GM12878 (cell line): Measurements from ENCODE around the gene CTBP1. TPM values are rescaled to one million over a fixed set of nuclear protein-coding genes. Genes with fewer than 3 reads are reported as not detected.

Source experiments
- ATAC-seq: fragments of 200-7000 bp; cut with Tn5 transposase; 3 replicates; pipeline ENCODE4 v1.9.1; 2020; ENCODE audit warnings: mild to moderate bottlenecking, moderate library complexity
- BruUV-seq: library from RNA; stranded (reverse); fragments of 400-500 nt; replicated peaks from 2 replicates; lab custom pipeline; 2021; lab: Mats Ljungman, UMichigan
- CTCF ChIA-PET: fragments of 300-600 bp; sonication (Branson Sonifier 250); formaldehyde crosslinking; extraction: SDS; loops from one replicate; lab custom pipeline; 2021; ENCODE audit warnings: inconsistent platforms; lab: Yijun Ruan, JAX
- POLR2A ChIA-PET: fragments of 350-600 bp; formaldehyde crosslinking; extraction: SDS; loops from one replicate; lab custom pipeline; 2021; ENCODE audit warnings: inconsistent platforms; lab: Charles Lee
- RAD21 ChIA-PET: fragments of 300-600 bp; sonication (Branson Sonifier 250); formaldehyde crosslinking; loops from one replicate; lab custom pipeline; 2023; ENCODE audit warnings: antibody characterized with exemption; ENCODE audit not compliant: unreplicated experiment; lab: Charles Lee
- SMC1A ChIA-PET: fragments of 300-600 bp; sonication (Branson Sonifier 250); formaldehyde crosslinking; loops from one replicate; lab custom pipeline; 2023; ENCODE audit not compliant: unreplicated experiment, uncharacterized antibody; lab: Charles Lee
- DNase-seq: peaks from one replicate; pipeline ENCODE4 v3.0.0-alpha.2; 2011; ENCODE audit warnings: low read depth, low spot score
- FAIRE-seq: peaks from 3 replicates; lab custom pipeline; 2011; peaks lifted over from hg19 to GRCh38; lab: Jason Lieb, UNC
- H2AFZ ChIP-seq: 2 replicates; pipeline ENCODE4 v1.6.0; 2011; ENCODE audit warnings: low read depth, low read length, control low read depth; ENCODE audit not compliant: control insufficient read depth
- H3K27ac ChIP-seq: 2 replicates; pipeline ENCODE4 v1.5.1; 2011; ENCODE audit warnings: control low read depth; ENCODE audit not compliant: control insufficient read depth, insufficient read depth
- H3K27me3 ChIP-seq, 2 experiments: replicated peaks in 1 of 2; 2 replicates each; pipeline versions ENCODE4 v1.6.0 to v1.6.1; 2011; ENCODE audit warnings: low read length in 1 of 2; ENCODE audit not compliant: control insufficient read depth in 2 of 2, insufficient read depth in 2 of 2
- H3K36me3 ChIP-seq, 2 experiments: 2 replicates each; pipeline ENCODE4 v1.5.1; 2011; ENCODE audit warnings: low read length in 1 of 2; ENCODE audit not compliant: control insufficient read depth in 2 of 2, insufficient read depth in 2 of 2
- H3K4me1 ChIP-seq: 2 replicates; pipeline ENCODE4 v1.6.1; 2011; ENCODE audit warnings: mild to moderate bottlenecking, low read length, moderate library complexity, mixed read lengths; ENCODE audit not compliant: control insufficient read depth, insufficient read depth
- H3K4me2 ChIP-seq: 2 replicates; pipeline ENCODE4 v1.6.0; 2011; ENCODE audit warnings: control low read depth; ENCODE audit not compliant: control insufficient read depth, insufficient read depth
- H3K4me3 ChIP-seq: fragments of 200-600 bp; sonication (generic); 2 replicates; pipeline ENCODE4 v1.5.1; 2016
- H3K79me2 ChIP-seq: 2 replicates; pipeline ENCODE4 v1.6.0; 2011; ENCODE audit warnings: low read length; ENCODE audit not compliant: control insufficient read depth, insufficient read depth
- H3K9ac ChIP-seq: 2 replicates; pipeline ENCODE4 v1.8.0; 2011; ENCODE audit warnings: low read length, control low read depth, mixed read lengths; ENCODE audit not compliant: control insufficient read depth, insufficient read depth
- H3K9me3 ChIP-seq: replicated peaks from 3 replicates; pipeline ENCODE4 v1.5.1; 2011; ENCODE audit warnings: mild to moderate bottlenecking, low read length; ENCODE audit not compliant: control insufficient read depth, insufficient read depth
- H4K20me1 ChIP-seq: 2 replicates; pipeline ENCODE4 v1.6.0; 2011; ENCODE audit not compliant: control insufficient read depth, insufficient read depth
- BCL11A ChIP-seq: IDR thresholded peaks from 2 replicates; pipeline ENCODE4 v1.6.1; 2011; ENCODE audit warnings: low read depth, low read length
- CEBPB ChIP-seq, 2 experiments: fragments of 150-350 bp in 1 of 2; IDR thresholded peaks; 2 replicates each; pipeline ENCODE4 v1.6.1; 2012 to 2014; ENCODE audit warnings: low read depth in 2 of 2, low read length in 2 of 2, borderline replicate concordance in 1 of 2, inconsistent platforms in 1 of 2
- CHD4 ChIP-seq: fragments of 200-600 bp; sonication (generic); IDR thresholded peaks from 2 replicates; pipeline ENCODE4 v1.6.1; 2016; ENCODE audit warnings: mild to moderate bottlenecking
- DPF2 ChIP-seq: fragments of 450-650 bp; IDR thresholded peaks from 2 replicates; pipeline ENCODE4 v1.6.1; 2017; ENCODE audit warnings: mild to moderate bottlenecking
- E2F4 ChIP-seq: IDR thresholded peaks from 2 replicates; pipeline ENCODE4 v1.6.1; 2012; ENCODE audit warnings: low read depth, low read length, improper control_type of control experiment
- MEF2A ChIP-seq: IDR thresholded peaks from 2 replicates; pipeline ENCODE4 v1.6.1; 2011; ENCODE audit warnings: low read depth, mild to moderate bottlenecking, low read length, moderate library complexity; ENCODE audit not compliant: insufficient read depth
- MTA3 ChIP-seq: IDR thresholded peaks from 2 replicates; pipeline ENCODE4 v1.6.1; 2012; ENCODE audit warnings: low read length, inconsistent platforms, borderline replicate concordance
- PAX5 ChIP-seq: IDR thresholded peaks from 2 replicates; pipeline ENCODE4 v1.6.1; 2011; ENCODE audit warnings: low read depth, low read length, borderline replicate concordance
- POLR2AphosphoS5 ChIP-seq: IDR thresholded peaks from 2 replicates; pipeline ENCODE4 v1.6.1; 2011; ENCODE audit warnings: mild to moderate bottlenecking, low read length, inconsistent platforms
- REST ChIP-seq: IDR thresholded peaks from 2 replicates; pipeline ENCODE4 v1.6.1; 2012; ENCODE audit warnings: mild to moderate bottlenecking, low read depth, low read length
- SIN3A ChIP-seq: IDR thresholded peaks from 2 replicates; pipeline ENCODE4 v1.6.1; 2012; ENCODE audit warnings: low read depth, low read length, improper control_type of control experiment
- SREBF1 ChIP-seq: IDR thresholded peaks from 2 replicates; pipeline ENCODE4 v1.6.1; 2012; ENCODE audit warnings: mild to moderate bottlenecking, low read length
- SREBF2 ChIP-seq: IDR thresholded peaks from 2 replicates; pipeline ENCODE4 v1.6.1; 2012; ENCODE audit warnings: mild to moderate bottlenecking, low read length
- WGBS: methylation state at CpG from one replicate; pipeline ENCODE4 v1.1.6; 2016; ENCODE audit warnings: low lambda C conversion rate; ENCODE audit not compliant: insufficient replicate concordance, insufficient coverage; ENCODE audit errors: missing lambda C conversion rate; 5-methylcytosine and 5-hydroxymethylcytosine counted together
- in situ Hi-C: fragments of 300-500 bp; cut with MboI; formaldehyde crosslinking; loops from 9 replicates; pipeline ENCODE4 v1.14.3; 2018; ENCODE audit warnings: mixed read lengths
- intact Hi-C: fragments of 100-400 bp; cut with micrococcal nuclease; formaldehyde crosslinking; loops from one replicate; pipeline ENCODE4 v1.14.2; 2022; ENCODE audit not compliant: unreplicated experiment
- polyA plus RNA-seq, 11 experiments: library from polyadenylated mRNA; depleted of rRNA in 4 of 11; unstranded in 6 of 11; stranded (reverse) in 5 of 11; fragments of >200 nt; fragmentation: Nextera tagmentation in 4 of 11; fragmentation: Illumina TruSeq in 1 of 11; extraction: Ambion mirVana in 4 of 11; extraction: Trizol in 1 of 11; gene quantifications; 1 replicate in 1 of 11; 2 replicates in 10 of 11; pipeline versions ENCODE4 v1.2.1 to v1.2.3, GENCODE V29; 2011 to 2016; ENCODE audit warnings: inconsistent platforms in 2 of 11, missing spikeins in 2 of 11, low read depth in 1 of 11
- total RNA-seq, 4 experiments: library from RNA; depleted of rRNA in 3 of 4; stranded (reverse); fragments of >200 nt in 3 of 4; fragmentation: Illumina TruSeq in 1 of 4; extraction: Trizol in 1 of 4; gene quantifications; 2 replicates each; pipeline versions ENCODE4 v1.2.1 to v1.2.3, GENCODE V29; 2013 to 2021

The CTBP1 gene
- total and polyA plus RNA-seq, 10 of the 15 experiments (the other 5 are each of a cell fraction or from before 2014, with no cell fraction given): 7.4 to 182 (median 63.1) TPM

- TF ChIP-seq E2F4 (no peak), BCL11A (no peak)
These were observed 41.4 kb upstream of the CTBP1 start (continued) for GRCh38 chr4:1290165-1290977.

DNA sequence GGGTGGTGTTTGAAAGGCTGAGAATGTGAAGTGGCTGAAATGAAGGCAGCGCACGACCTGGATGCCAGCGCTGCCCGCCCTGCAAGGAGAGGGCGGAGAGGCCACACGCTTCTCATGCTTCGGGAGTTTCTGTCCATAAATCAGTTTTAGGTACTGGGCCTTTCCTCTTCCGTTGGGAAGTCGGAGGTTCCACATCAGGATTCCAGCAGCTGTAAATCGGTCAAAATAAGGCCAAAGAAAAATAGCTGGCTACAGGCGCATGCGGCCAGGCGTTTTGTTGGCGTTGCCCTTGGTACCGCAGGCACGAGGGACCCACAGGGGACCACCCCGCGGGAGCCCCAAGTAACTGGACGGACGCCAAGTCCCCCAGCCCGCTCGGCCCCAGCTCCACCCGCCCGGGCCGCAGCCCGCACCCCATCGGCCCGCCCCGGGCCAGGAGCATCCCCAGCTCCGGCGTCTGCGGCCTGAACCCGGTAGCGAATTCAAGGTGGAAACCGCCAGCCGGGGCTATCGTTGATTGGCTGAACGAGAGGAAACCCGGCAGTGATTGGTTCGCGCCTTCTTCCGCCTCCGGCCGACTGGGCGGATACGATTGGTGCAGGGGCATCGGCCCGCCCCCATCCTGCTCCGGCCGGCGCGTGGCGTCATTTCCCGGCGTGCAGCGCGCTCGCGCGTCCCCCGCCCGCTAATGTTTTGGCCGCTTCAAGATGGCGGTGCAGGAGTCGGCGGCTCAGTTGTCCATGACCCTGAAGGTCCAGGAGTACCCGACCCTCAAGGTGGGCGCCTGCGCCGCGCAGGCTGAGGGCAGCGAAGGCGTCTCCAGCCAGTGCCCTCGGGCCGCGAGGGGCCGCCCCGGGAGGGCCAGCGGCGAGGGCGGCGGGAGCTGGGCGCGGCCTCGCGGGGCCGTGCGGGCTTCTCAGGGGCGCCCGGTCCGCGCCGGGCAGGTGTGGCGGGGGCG is 40.6 kb upstream of the CTBP1 start, which contains the start of gene MAEA:
Gene MAEA, plus strand, starts transcription at position 685 of the 958 bp plus-strand sequence. Its CDS starts 23 bp downstream, at position 708.
- ATAC-seq (peak; percentile 98), DNase-seq (peak; percentile 83), FAIRE-seq (peak; percentile 99)
- SMC1A ChIA-PET: interaction anchor here (1.4 to 3.0 kb wide), 3 partner anchors 20 to 106 kb away, joined by 3 to 15 read pairs (median 8); partner anchors contain the start of gene UVSSA
- peak within 1 kb of the TSS; percentile 87 for H3K4me3 ChIP-seq
- RAD21 ChIA-PET: interaction anchor here (0.6 to 3.4 kb wide), 5 partner anchors 22 to 159 kb away, joined by 3 to 28 read pairs (median 4); partner anchors contain the start of gene UVSSA
- intact Hi-C loops: loop anchor here (1.0 to 5.0 kb wide), 2 partner anchors 58 to 159 kb away; partner anchors contain the start of gene UVSSA
- POLR2A ChIA-PET: interaction anchor here (1.2 to 2.1 kb wide), 4 partner anchors 20 to 508 kb away, joined by 4 to 9 read pairs (median 8); partner anchors contain the start of genes CTBP1 and UVSSA
- H3K4me1 ChIP-seq: peaks cover 19% of the 10 kb centered on the region
- peak within 1 kb of the TSS; percentile 40 for H2AFZ ChIP-seq
- BruUV-seq: TSS peak; percentile 99
- H3K9me3 ChIP-seq: no peaks in the 10 kb centered on the region; the same call in 1 of the 3 replicates
- H3K79me2 ChIP-seq: peaks cover 44% of the 10 kb centered on the region
- peak within 1 kb of the TSS; percentile 78 for H3K27ac ChIP-seq
- no peaks in the 10 kb centered on the region for H4K20me1 ChIP-seq
- no peaks in the 10 kb centered on the region for H3K27me3 ChIP-seq
- H3K9ac ChIP-seq: peak within 1 kb of the TSS; percentile 87
- in situ Hi-C loops: loop anchor here (5.0 kb wide), 1 partner anchor 58 kb away; the partner anchor contains the start of gene UVSSA
- no peaks in the 10 kb centered on the region; a peak in 1 of 4 replicates for H3K36me3 ChIP-seq
- peak within 1 kb of the TSS; percentile 46 for H3K4me2 ChIP-seq
- CTCF ChIA-PET: interaction anchor here (0.6 to 2.2 kb wide), 8 partner anchors 12 to 403 kb away, joined by 3 to 12 read pairs (median 3); no protein-coding TSS in a partner anchor
- WGBS: 3% methylated on average over 81 of the region's 95 CpGs
- TF ChIP-seq CHD4: no peak
- TF ChIP-seq MEF2A: no peak
- 0 out of 2 replicates have a peak, but pooled peaks have one; percentile 17 for TF ChIP-seq REST
- TF ChIP-seq MTA3: no peak
- TF ChIP-seq SREBF2: no peak
- TF ChIP-seq CEBPB (IDR thresholded peaks at IDR 0.05; ENCODE audit: borderline replicate concordance in 1 of 2, low read depth in 2 of 2, low read length in 2 of 2): peak in 1 of 2 experiments; percentile 1; a peak in 1 of 4 replicates
- no peak for TF ChIP-seq SREBF1
- TF ChIP-seq POLR2AphosphoS5: peak; percentile 78
- peak; percentile 46; the same call in 1 of the 2 replicates for TF ChIP-seq PAX5
- TF ChIP-seq DPF2: peak; percentile 32; the same call in 1 of the 2 replicates
- TF ChIP-seq SIN3A: peak; percentile 95
